ENCODE data around the gene JOSD2.

JOSD2 gene, protein sequence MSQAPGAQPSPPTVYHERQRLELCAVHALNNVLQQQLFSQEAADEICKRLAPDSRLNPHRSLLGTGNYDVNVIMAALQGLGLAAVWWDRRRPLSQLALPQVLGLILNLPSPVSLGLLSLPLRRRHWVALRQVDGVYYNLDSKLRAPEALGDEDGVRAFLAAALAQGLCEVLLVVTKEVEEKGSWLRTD

DNA sequence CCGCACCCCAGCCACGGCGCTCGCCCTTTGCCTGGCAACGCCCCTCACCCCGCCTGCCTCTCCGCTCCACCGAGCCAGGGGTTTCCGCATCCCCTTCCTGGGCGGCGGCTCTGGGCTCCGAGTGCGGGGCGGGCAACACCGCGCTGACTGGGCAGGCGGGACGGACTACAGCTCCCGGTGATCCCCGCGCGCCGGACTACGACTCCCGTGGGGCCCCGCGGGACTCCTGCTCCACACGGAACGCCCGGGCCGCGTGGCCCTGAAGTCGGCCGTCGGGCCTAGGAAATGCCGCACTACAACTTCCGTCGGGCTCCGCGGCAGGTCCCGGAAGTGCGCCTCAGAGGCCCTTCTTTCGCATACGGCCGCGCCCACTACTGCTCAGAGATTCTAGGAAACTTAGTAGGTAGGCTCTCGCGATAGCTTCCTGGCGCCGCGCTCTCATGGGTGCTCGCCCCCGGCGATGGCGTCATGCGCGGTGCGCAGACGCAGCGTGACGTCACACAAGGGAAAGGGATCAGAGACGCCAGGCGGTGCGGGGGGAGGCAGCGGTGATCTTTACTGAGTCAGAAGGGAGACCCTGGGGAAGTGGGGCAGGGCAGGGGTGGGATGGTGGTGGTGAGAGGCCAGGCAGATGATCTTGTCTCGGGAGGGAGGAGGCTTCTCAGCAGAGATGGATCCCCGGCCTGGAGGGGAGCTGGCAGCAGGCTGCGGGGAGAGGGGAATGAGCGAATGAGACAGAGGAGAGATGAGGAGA lies at the start of gene JOSD2:
TSS of gene JOSD2 (minus strand) at position 123 of the 754 bp plus-strand sequence. CDS start 760 bp downstream, outside the sequence.
- peak; percentile 92 to 99 for DNase-seq

DNA sequence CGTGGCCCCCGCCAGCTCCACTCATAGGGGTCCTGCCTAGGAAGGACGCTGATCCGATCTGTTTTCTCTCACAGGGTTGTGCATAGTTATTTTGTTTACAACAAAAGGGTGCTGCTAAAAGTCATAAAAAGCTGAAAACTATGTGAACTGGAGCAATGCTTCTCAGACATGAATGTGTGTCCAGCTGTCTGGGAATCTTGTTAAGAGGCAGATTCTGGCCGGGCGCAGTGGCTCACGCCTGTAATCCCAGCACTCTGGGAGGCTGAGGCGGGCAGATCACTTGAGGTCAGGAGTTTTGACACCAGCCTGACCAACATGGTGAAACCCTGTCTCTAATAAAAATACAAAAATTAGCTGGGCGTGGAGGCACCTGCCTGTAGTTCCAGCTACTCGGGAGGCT lies 48.6 kb upstream of the JOSD2 start:
- no peak for DNase-seq

DNA sequence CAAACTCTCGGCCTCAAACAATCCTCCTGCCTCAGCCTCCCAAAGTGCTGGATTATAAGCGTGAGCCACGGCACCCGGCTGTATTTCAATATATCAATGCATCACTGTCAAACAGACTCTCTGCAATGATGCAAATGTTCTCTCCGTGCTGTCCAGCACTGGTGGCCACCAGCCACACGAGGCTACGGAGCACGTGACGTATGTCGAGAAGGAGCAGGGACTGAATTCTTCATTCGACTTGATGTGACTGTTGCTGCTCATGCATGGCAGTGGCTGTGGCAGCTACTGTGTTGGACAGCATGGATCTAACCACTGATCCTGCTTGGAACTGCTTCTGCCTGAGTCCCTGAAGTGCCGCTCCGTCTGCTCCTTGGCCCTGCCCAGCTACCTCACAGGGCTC lies 47.5 kb upstream of the JOSD2 start:
- DNase-seq = no peak

DNA sequence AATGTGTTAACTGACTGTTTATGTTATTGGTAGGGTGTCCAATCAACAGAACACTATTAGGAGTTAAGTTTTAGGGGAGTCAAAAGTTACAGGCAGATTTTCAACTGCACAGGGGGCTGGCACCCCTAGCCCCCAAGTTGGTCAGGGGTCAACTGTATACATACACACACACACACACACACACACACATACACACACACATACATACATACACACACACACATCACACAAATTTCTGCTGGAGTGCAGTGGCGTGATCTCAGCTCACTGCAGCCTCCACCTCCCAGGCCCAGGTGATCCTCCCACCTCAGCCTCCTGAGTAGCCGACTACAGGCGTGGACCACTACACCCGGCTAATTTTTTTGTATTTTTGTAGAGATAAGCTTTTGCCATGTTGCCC lies 47.0 kb upstream of the JOSD2 start:
- no peak for DNase-seq

DNA sequence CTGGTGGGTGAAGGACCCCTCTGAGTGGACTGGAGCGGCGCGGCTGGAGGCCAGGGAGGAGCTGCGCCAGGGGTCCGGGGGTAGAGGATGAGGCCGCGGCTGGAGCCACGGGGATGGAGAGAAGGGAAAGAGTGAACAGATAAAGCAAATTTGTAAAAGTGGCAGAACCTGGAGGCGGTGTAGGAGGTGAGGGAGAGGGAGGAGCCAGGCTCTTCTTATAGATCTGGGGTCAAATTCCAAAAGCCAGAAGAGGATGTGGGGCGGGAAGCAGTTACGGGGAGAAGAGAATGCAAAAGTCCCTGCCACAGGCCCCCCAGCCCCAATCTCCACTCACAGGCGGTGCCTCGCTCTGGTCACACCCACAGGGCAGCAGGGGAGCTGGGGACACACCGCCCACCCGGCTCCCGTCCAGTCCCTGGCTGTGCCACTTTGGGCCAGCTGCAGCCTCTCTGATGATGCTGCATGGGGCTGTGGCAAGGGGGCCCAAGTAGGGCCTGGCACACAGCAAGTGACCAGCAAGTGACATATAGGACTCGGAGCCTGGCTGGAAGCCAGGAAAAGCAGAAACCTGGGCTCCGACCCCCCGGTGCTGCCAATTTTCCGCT lies 46.1 kb upstream of the JOSD2 start:
- DNase-seq = no peak

DNA sequence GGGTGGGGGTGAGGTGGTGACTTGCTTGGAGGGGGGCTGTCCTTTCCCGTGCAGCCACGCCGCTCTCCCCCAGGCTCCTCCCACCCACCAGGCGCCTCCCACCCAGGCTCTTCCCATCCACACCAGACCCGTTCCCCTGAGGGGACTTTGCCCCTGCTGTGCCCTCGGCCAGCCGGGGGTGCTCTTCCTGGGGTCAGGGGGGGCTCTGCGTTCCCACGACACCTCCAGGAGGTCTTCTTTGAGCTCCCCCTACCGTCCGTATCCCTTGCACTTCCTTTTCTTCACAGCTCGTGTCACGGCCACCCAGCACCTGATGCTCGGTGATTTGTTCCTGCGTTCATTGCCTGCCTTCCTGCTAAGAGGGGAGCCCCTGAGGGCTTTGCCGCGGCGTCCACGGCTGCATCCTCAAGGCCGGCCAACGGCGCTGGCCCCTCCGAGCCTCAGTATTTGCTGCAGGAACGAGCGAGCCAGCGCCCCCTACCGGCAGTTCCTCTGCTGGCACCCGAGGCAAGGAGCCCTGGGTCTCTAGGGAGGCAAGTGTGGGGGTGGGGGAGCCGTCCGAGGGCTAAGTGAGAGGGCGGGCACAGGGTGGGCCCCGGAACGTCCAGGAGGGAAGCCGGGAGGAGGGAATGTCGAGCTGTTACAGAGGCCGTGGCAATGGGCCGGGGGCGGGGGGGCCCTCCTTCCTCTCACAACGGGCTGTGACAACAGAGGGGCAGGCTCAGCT lies 45.5 kb upstream of the JOSD2 start:
- peak in 1 of 2 experiments; percentile 54 for DNase-seq

DNA sequence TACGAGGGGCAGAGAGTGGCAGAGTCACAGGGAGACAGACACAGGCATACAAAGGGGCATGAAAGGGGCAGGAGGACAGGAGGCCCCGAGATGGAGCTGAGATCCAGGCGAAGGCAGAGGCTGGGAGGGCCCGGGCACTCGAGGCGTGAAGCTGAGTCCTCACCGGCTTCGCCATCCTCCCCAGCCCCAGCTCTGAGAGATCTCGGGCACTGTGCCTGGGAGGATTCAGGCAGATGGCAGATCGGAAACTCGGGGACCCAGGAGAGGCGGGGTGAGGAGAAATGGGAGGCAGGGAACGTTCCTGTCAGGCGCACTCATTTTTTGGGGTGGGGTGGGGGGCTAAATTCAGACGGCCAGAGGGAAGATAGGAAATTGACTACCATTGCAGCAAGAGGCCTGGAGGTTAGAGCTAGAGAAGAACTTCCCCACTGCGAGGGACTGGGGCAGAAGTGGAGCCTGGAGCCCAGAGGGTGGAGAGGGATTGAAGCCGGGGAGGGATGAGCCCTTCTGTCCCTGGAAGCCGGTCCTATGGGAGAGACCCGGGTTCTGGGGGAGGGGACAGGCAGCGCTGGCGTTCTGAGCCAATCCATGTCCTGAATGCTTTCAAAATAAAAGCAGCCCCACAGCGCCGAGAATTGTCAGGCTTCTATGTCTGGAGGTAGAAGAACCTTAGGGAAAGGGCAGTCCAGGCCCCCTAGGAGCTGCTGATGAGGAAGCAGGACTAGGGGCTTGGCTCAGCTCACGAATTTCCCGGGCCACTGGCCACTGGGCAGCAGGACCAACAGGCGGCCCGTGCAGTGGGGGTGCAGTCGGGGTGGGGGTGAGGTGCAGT lies 44.7 kb upstream of the JOSD2 start:
- DNase-seq = no peak

DNA sequence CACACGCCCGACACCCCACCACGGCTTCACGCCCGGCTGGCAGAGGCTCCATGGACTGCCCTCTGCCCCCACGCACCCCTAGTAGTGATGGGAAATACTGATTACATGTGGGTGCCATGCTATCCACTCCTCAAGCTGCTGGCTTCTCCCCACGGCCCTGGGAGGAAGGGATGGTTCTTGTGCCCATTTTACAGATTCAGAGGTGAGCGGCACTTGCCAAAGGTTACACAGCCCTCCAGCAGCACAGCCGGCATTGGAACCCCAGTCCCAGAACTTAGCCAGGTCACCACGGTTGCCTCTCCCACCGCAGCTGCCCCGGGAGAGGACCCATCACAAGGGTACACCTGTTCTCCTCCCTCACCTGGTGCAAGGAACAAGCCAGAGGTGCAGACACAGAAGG lies 44.0 kb upstream of the JOSD2 start:
- no peak for DNase-seq

DNA sequence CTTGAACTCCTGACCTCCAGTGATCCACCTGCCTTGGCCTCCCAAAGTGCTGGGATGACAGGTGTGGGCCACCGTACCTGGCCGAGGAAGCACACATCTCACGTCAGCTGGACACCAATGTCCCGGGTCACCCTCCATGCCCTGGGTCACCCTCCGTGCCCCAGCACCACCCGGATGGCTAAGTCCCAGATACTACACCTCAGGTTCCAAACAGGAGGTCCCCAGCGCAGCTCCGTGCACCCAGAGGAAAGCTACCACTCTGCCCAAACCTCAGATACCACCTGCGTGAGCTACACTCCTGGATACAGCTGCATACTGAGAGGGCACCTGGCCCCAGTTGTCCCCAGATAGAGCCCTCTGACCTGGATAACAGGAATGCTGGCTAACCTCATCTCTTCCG lies 43.2 kb upstream of the JOSD2 start:
- no peak for DNase-seq

DNA sequence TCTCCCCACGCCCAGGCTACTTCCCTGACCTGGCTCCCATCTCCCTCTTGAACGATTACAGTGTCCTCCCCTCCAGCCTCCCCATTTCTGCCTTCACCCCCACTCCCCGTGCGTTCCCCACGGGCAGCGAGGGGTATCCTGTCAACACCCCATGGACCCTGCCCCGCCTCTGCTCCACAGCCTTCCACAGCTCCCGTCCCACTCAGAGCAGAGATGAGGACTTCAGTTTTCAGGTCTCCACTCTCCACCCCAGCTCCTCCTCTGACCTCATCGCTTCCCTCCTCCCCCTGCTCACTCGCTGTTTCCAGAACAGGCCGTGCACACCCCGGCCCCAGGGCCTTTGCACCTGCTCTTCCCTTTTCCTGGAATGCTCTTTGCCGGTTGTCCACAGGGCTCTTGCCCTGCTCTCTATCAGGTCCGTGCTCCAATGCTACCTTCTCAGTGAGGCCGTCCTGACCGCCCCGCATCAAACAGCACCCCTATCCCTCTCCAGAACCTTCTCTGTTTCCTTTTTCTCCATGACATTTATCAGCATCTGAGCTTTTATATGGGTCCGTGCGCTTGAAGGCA lies 42.2 kb upstream of the JOSD2 start:
- no peak for DNase-seq

DNA sequence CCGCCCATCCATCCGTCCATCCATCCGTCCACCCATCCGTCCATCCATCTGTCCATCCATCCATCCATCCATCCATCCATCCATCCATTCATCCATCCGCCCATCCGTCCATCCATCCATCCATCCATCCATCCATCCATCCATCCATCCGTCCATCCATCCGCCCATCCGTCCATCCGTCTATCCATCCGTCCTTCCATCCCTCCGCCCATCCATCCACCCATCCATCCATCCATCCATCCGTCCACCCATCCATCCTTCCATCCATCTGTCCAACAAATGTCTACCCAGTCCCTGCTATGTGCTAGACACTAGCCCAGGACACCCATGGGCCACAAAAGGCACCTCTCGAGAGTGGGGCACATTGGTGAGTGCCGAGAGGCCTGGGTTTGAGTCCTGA lies 41.5 kb upstream of the JOSD2 start:
- DNase-seq = no peak

DNA sequence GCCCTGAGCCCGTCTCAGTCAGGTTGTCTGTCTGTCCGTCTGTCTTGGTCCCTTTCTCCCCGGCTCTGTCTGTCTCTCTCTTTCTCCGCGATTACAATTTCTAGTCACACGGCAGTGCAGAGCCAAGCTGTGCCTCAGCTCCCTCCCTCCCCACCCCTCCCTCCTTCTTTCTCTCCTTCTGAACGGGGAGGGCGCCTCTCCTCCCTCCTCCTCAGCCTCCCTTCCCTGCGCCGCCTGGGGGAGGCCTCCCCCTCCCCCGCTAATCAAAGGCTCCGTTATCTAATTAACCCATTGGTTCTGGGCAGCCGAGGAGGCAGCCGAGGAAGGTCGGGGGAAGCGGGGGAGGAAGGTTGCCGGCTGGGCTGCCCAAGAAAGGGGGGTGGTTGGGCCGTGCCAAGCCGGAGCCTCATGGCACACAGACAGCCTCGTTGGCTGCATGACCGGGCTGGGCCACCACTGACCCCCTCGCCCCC lies 40.8 kb upstream of the JOSD2 start:
- DNase-seq = no peak

DNA sequence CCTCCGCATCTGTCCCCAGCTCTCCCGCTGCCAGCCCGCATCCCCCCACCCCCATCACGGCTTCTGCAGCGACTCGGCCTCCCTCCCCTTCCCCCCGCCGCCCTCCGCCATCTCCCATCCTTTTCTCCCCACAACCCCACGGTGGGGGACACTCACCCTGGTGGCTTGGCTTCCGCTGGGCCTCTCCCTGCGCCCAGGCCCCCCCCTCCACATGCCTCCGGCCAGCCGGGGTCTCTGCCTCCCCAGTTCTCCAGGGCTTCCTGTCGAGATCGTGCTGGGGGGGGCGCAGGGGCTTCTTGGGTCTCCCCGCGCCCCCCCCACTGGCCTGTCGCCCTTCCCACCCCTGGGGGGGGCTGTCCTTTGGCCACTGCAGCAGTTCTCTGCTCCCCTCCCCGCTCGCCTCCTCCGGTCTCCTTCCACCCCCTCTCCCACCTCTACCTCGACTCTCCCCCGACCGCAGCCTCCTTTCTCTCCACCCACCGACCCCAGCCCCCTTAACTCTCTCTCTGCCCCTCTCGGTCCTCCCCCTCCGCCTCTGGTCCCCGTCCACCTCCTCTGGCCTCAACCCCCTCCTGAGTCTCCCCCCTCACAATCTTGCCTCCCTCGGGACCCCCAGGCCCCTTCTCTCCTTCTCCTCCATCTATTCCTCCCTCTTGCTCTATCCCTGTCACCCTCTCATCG lies 40.2 kb upstream of the JOSD2 start:
- DNase-seq = no peak

DNA sequence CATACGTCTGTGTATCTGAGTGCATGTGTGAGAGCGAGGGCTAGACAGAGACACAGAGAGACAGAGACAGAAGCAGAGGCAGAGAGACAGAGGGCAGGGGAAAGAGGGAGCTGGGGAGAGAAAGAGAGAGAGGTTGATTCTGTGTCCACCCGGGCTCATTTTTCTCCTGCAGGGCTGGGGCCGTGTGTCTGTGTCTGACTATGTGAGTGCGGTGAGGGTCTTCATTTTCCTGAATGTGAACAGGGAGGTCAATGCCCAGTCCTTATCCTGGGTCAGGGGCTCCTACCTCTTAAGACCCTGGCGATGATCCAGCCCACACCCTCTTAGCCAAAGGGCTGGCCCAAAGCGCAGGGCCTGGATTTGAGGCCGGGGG lies 39.6 kb upstream of the JOSD2 start:
- DNase-seq = no peak

DNA sequence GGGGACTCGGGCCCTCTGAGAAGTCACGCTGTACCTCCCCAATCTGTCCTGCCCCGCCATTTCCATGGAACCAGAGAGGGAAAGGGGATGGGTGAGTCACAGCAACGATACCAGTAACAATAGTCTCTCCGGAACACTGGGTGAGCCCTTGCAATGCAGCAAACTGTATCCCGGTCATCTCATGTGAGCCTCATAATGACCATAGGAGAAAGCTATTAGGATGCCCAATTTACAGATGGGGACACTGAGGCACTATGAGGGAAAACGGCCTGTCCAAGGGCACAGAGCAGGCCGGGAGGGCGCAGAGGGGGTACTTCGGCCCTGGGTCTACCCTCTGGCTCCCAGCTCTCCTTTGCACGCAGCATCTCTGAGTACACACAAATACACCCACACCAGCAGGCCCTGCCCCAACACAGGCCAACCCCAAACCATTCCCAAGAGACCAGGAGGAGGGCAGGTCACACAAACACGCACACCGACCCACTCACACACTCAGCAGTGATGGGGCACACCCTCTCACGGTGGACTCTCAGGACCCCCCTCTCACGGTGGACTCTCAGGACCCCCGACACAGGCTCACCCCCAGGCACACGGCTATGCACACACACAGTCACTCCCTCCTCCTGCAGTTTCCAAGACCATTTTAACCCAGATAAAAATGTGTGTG lies 39.1 kb upstream of the JOSD2 start:
- no peak for DNase-seq

DNA sequence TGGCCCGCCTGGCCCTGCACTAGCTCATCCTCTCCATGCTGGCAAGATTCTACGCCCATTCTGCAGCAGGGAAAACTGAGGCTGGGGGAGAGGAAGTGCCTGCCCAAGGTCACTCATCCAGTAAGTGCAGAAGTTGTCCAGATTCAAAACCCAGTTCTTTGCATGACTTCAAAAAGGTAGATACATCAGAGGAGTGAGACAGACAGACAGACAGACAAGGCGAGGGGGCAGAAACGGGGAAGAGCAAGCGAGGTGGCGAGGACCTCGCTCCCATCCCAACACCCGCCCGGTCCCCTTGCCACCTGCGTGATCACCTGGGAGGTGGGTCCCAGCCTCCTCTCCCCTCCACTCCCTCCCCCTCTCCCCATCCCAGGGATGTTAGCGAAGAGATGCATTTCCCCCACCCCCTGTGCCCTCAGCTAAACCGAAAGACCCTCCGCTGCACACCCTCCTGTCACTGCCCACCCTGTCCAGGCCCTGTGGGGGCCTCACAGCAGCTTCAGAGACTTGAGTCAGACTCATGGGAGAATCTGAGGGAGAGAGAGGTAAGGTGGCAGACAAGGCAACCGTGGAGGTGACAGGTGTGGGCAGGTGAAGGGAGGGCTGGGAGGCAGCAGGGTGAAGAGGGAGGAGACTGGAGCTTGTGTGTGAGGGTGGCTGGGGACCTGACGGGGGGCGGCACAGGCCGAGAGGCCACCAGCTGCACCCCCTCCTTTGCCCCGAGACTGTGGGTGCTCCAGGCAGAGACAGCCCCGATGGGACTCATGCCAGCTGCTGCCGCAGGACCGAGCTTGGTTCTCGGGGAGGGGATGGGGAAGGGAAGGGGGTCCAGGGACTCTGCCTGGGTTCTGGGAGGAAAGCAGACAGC lies 38.3 kb upstream of the JOSD2 start:
- no peak for DNase-seq

DNA sequence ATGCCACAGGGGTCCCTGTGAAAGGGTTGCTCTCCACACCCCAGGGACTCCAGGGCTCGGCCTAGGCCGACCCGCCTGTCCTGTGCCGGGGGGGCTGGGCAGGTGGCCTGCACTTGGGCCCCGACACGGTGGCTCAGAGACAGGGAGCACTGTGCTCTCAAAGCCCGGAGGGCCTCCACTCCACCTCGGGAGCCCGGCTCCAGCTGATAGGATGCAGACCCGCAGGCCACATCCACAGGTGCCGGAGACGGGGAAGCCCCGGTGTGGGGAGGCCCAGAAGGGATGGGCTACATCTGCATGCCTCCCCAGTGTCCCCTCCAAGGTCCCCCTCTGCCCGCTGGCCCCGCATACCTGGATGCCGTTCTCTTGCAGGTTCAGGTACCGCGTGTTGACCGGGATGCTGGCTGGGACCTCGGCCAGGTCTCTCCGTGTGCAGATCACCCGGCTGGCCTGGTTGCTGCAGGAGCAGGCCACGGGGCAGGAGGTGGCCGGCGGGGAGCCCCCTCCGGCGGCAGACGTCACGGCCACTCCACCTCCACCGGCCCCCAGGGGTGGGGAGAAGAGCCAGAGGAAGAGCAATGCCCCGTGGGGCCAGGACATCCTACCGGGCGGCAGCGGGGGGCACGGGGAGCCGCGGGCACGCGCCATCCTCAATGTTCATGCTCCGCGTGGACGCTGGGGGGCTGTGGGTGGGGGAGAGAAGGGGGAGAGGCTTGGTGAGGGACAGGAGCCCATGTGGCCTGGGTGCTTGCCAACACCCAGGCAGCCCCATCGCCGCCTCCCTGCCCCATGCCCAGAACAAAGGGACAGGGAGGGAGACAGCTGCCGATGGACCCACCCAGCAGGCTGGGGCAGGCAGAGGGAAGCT lies 37.4 kb upstream of the JOSD2 start:
- no peak for DNase-seq

DNA sequence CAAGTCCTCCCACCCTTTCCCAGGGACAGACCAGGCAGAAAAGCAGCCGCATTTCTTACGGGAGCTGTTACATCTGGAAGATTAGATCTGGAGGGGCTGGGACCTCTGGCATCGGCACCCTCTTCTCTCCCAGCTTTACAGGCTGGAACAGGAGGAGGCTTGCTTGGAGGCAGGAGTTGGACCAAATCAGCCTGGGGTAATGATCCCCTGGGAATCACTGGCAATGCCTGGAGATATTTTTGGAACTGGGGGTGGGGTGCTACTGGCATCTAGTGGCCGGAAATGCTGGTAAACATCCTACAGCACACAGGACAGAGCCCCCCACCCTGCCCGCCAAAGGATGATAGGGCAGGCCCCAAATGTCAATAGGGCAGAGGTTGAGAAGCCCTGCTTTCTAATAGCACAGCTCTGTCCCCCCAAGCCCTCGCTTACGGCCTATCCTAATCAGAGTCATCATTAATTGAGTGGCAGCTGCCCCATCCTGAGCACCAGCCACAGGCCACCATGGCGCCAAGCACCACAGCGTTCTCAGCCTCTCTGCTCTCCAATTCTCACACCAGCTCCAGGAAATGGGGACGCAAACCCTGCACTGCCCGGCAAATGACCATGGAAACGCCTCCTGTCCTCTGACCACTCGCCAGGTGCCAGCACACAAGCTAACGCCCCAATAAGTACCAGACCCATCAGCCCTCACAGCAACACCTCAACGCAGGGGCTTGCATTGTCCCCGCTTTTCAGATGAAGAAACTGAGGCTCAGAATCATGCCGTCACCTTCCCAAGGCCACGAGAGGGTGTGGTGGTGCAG lies 36.6 kb upstream of the JOSD2 start:
- DNase-seq = no peak

Data from NCI-H446 (cell line).